ENCODE results near the gene UNC45B. TPM values are rescaled to one million over a fixed set of nuclear protein-coding genes. Genes with fewer than 3 reads are reported as not detected.
"Not testable (repeated sequence)": the region's sequence is repeated elsewhere in the genome, so short reads cannot be mapped to it uniquely, and the experiment has no call there.

The UNC45B gene
- total RNA-seq, 6 experiments from 2014 or later, result not detected

- Mint-ChIP-seq H3K9me3 (no peaks in the 10 kb centered on the region), H3K4me3 (no peak overlapping the region), H3K27ac (no peak overlapping the region), H3K27me3 (ENCODE audit: insufficient read depth) (no peaks in the 10 kb centered on the region; the same call in 1 of the 2 replicates), H3K36me3 (ENCODE audit: low read depth) (peaks cover 40% of the 10 kb centered on the region), H3K4me1 (ENCODE audit: low read depth) (no peaks in the 10 kb centered on the region)
- no peak for TF ChIP-seq CTCF (IDR thresholded peaks at IDR 0.05)
- no peak for DNase-seq
These were observed 42.7 kb upstream of the UNC45B start for GRCh38 chr17:35104844-35105450.

GRCh38 chr17:35110791-35111190, 36.8 kb upstream of the UNC45B start:
- not testable (repeated sequence) for DNase-seq

GRCh38 chr17:35116845-35117244, 30.8 kb upstream of the UNC45B start:
- Mint-ChIP-seq H3K4me1 (ENCODE audit: low read depth) (peaks cover 37% of the 10 kb centered on the region), H3K27me3 (ENCODE audit: insufficient read depth) (peaks cover 2% of the 10 kb centered on the region), H3K4me3 (no peak overlapping the region; the same call in 1 of the 2 replicates), H3K27ac (peak overlapping the region; percentile 36; the same call in 1 of the 2 replicates), H3K36me3 (ENCODE audit: low read depth) (peaks cover 7% of the 10 kb centered on the region; the same call in 1 of the 2 replicates), H3K9me3 (no peaks in the 10 kb centered on the region)
- TF ChIP-seq CTCF (IDR thresholded peaks at IDR 0.05), result no peak
- DNase-seq, result no peak

More at GRCh38 chr17:35110791-35111190, 36.8 kb upstream of the UNC45B start:
- H3K4me3 Mint-ChIP-seq; H3K27me3 Mint-ChIP-seq (ENCODE audit: insufficient read depth); H3K36me3 Mint-ChIP-seq (ENCODE audit: low read depth); H3K9me3 Mint-ChIP-seq; H3K4me1 Mint-ChIP-seq (ENCODE audit: low read depth); H3K27ac Mint-ChIP-seq: not testable (repeated sequence)

- DNase-seq, result peak; percentile 48
- TF ChIP-seq CTCF (IDR thresholded peaks at IDR 0.05), result peak; percentile 60
These were observed 29.6 kb upstream of the UNC45B start for GRCh38 chr17:35117984-35118383.

GRCh38 chr17:35119370-35120165, 28.0 kb upstream of the UNC45B start, which contains the start of gene RAD51D:
RAD51D (minus strand) TSS chr17:35119860; CDS start chr17:35119613, 247 bp downstream.
- Mint-ChIP-seq H3K27me3 (ENCODE audit: insufficient read depth) (peaks cover 2% of the 10 kb centered on the region), H3K36me3 (ENCODE audit: low read depth) (peaks cover 7% of the 10 kb centered on the region; the same call in 1 of the 2 replicates), H3K4me3 (peak within 1 kb of the TSS; percentile 96), H3K4me1 (ENCODE audit: low read depth) (peaks cover 37% of the 10 kb centered on the region), H3K9me3 (no peaks in the 10 kb centered on the region), H3K27ac (peak within 1 kb of the TSS; percentile 87)
- peak; percentile 30 for DNase-seq
- peak; percentile 98 for TF ChIP-seq CTCF (IDR thresholded peaks at IDR 0.05)

More at GRCh38 chr17:35117984-35118383, 29.6 kb upstream of the UNC45B start:
- Mint-ChIP-seq H3K27ac (peak overlapping the region; percentile 32), H3K36me3 (ENCODE audit: low read depth) (peaks cover 7% of the 10 kb centered on the region; the same call in 1 of the 2 replicates), H3K4me1 (ENCODE audit: low read depth) (peaks cover 37% of the 10 kb centered on the region), H3K27me3 (ENCODE audit: insufficient read depth) (peaks cover 2% of the 10 kb centered on the region), H3K4me3 (peak overlapping the region; percentile 96), H3K9me3 (no peaks in the 10 kb centered on the region)

GRCh38 chr17:35121315-35121714, 26.3 kb upstream of the UNC45B start, which contains the start of gene FNDC8:
FNDC8 (plus strand) TSS chr17:35121615; CDS start chr17:35121694, 79 bp downstream.
- no peak within 1 kb of the TSS for H3K27ac Mint-ChIP-seq
- peaks cover 2% of the 10 kb centered on the region for H3K27me3 Mint-ChIP-seq (ENCODE audit: insufficient read depth)
- no peaks in the 10 kb centered on the region for H3K9me3 Mint-ChIP-seq
- H3K36me3 Mint-ChIP-seq (ENCODE audit: low read depth), result peaks cover 7% of the 10 kb centered on the region; the same call in 1 of the 2 replicates
- no peak for TF ChIP-seq CTCF (IDR thresholded peaks at IDR 0.05)
- no peak within 1 kb of the TSS; the same call in 1 of the 2 replicates for H3K4me3 Mint-ChIP-seq
- no peak for DNase-seq
- peaks cover 24% of the 10 kb centered on the region for H3K4me1 Mint-ChIP-seq (ENCODE audit: low read depth)
